AG09319 (cell line): ENCODE measurements around the gene RNF225.

Source experiments
- DNase-seq: peaks from one replicate; pipeline ENCODE4 v3.0.0-alpha.2; 2010; ENCODE audit warnings: low read depth; ENCODE audit errors: extremely low read depth
- TF ChIP-seq, protein P1 (sequence below): IDR thresholded peaks from 2 replicates; pipeline ENCODE4 v1.5.1; 2011; ENCODE audit warnings: low read depth, mild to moderate bottlenecking, inconsistent platforms, low read length, moderate library complexity

The RNF225 gene

GRCh38 chr19:58409010-58409790, 13.7 kb downstream of the RNF225 start:
- no peak for DNase-seq
- TF ChIP-seq, protein P1, sequence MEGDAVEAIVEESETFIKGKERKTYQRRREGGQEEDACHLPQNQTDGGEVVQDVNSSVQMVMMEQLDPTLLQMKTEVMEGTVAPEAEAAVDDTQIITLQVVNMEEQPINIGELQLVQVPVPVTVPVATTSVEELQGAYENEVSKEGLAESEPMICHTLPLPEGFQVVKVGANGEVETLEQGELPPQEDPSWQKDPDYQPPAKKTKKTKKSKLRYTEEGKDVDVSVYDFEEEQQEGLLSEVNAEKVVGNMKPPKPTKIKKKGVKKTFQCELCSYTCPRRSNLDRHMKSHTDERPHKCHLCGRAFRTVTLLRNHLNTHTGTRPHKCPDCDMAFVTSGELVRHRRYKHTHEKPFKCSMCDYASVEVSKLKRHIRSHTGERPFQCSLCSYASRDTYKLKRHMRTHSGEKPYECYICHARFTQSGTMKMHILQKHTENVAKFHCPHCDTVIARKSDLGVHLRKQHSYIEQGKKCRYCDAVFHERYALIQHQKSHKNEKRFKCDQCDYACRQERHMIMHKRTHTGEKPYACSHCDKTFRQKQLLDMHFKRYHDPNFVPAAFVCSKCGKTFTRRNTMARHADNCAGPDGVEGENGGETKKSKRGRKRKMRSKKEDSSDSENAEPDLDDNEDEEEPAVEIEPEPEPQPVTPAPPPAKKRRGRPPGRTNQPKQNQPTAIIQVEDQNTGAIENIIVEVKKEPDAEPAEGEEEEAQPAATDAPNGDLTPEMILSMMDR = no peak

GRCh38 chr19:58416604-58417003, 21.1 kb downstream of the RNF225 start:
- TF ChIP-seq, protein P1 = no peak
- DNase-seq = no peak

DNA sequence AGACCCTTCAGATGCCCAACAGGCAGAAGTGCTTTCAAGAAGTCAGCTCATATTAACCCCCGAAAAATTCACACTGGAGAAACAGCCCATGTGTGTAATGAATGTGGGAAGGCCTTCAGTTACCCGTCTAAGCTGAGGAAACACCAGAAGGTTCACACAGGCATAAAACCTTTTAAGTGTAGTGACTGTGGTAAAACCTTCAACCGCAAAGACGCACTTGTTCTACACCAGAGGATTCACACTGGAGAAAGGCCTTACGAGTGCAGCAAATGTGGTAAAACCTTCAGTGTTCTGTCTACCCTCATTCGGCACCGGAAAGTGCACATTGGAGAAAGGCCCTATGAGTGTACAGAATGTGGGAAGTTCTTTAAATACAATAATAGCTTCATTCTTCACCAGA, 21.6 kb downstream of the RNF225 start:
- no peak for DNase-seq
- TF ChIP-seq, protein P1 = no peak

GRCh38 chr19:58428617-58429016, 33.2 kb downstream of the RNF225 start:
- TF ChIP-seq, protein P1 = no peak
- no peak for DNase-seq

DNA sequence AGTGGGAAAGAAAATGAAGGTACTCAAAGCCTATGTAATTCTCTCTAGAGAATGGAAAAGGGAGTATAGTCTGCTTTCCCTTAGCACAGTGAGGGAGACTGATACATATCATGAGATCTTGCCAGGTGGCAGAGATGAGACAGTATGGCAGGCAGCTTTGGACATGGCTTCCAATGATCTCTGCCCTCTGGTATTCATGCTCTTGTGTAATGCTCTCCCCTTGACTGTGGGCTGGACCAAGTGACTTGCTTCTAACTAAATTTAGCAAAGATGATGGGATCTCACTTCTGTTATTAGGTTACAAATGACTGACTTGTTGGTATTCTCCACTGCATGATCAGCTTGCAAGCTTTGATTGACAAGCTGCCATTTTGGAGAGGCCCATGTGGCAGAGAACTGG, 34.3 kb downstream of the RNF225 start:
- TF ChIP-seq, protein P1 = no peak
- no peak for DNase-seq

- DNase-seq = no peak
- TF ChIP-seq, protein P1 = no peak
These were observed 38.8 kb downstream of the RNF225 start for GRCh38 chr19:58434217-58434616.

DNA sequence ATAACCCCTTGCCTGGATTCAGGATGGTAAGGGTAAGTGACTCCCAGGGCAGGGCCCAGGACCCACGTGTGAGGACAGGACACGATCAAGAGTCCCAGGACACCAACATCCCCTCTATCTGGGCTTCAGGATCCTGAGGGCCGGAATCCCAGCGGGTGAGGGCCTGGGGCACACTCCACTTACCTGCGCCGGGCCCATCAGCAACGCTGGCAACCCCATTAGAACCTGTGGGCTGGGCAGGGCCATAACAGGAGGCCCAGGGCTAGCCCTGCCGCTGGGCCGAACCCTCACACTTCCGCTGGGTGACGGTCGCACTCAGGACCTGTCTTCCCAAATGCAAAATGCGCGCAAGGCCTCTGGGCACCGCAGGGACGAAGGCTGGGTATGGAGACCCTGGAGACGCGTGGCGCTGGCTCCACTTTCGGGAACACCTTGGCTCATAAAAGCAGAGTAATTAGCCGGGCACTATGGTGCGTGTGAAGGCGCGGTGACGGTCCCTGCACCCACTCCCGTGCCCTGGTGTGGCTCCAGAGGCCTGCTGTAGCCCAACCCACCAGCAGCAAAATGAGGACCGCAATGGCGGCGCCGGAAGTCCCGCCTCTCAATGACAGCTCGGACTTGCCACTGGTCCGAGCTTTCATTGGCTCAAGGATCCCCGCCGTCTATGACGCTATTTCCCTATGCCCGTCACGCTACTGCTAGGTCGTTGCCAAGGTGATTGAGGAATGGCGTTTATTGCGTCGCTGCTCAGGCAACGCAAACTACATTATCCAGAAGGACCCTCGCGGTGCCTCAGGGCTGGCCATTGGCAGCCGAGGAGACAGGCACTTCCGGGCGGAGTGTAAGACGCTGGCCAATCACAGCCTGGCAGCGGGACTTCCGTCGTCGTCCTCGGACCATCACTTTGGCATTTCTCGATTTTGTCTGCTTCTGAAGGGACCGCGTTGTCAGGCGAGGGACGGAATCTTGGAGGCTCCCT, 44.4 kb downstream of the RNF225 start, which contains the start of gene ZNF132:
Gene ZNF132, minus strand, starts transcription at position 578 of the 979 bp plus-strand sequence. Its CDS starts 332 bp downstream, at position 246.
- TF ChIP-seq, protein P1 = no peak
- DNase-seq = peak; percentile 99
